ENCODE results near the gene TEKTIP1. TPM values are rescaled to one million over a fixed set of nuclear protein-coding genes. Genes with fewer than 3 reads are reported as not detected.
"Not testable (repeated sequence)": the region's sequence is repeated elsewhere in the genome, so short reads cannot be mapped to it uniquely, and the experiment has no call there.

Gene TEKTIP1
- total RNA-seq, 6 experiments from 2014 or later = 1.1 to 1.6 (median 1.3) TPM; not detected in 3

DNA sequence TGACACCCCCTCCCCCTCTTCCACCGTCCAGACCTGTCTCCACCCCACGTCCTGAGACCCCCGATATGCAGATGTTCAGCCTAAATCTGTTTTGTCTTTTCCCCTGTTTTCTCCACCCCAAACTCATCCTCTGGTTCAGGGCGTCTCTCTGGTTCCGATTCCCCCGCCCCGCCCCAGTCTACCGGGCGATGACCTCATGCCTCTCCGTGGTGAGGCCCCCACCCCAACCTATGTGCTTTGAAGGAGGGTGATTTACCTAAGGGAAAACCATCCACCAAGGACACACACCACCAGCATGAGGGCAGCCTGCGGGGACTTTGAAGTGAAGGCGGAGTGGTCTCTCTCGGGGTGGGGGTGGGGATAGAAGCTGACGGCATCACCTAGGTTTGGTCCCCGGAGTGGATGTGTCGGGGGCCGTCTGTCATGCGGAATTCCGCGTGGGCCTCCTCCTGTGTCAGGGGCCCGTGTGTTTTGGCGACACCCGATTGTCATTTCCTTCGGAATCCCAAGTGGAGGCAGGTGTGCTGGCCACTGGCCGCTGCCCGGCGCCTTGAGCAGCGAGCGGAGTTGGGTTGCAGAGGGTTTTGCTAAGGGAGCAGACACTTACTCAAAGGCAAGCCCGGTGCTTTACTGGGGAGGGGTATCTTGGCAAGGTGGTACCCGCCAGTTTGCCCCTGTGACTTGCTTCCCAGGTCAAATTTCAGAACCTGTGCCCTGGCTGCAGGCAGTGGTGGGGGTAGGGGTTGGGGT lies 31.4 kb upstream of the TEKTIP1 start:
- no peaks in the 10 kb centered on the region for H3K27me3 ChIP-seq
- peak; percentile 46 to 64 (median 58) for ATAC-seq
- TF ChIP-seq, protein P1, sequence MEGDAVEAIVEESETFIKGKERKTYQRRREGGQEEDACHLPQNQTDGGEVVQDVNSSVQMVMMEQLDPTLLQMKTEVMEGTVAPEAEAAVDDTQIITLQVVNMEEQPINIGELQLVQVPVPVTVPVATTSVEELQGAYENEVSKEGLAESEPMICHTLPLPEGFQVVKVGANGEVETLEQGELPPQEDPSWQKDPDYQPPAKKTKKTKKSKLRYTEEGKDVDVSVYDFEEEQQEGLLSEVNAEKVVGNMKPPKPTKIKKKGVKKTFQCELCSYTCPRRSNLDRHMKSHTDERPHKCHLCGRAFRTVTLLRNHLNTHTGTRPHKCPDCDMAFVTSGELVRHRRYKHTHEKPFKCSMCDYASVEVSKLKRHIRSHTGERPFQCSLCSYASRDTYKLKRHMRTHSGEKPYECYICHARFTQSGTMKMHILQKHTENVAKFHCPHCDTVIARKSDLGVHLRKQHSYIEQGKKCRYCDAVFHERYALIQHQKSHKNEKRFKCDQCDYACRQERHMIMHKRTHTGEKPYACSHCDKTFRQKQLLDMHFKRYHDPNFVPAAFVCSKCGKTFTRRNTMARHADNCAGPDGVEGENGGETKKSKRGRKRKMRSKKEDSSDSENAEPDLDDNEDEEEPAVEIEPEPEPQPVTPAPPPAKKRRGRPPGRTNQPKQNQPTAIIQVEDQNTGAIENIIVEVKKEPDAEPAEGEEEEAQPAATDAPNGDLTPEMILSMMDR (IDR thresholded peaks at IDR 0.05) = no peak
- TF ChIP-seq POLR2A (IDR thresholded peaks at IDR 0.05) = no peak
- peak overlapping the region; percentile 86 to 92 (median 87) for H3K27ac ChIP-seq
- H3K4me1 ChIP-seq = peaks cover 0 to 35% (median 13%) of the 10 kb centered on the region in 4 donors
- peaks cover 0 to 3% (median 0%) of the 10 kb centered on the region in 4 donors for H3K36me3 ChIP-seq
- 16% methylated on average over 21 of the region's 31 CpGs for WGBS (ENCODE audit: insufficient coverage, low coverage, low lambda C conversion rate, missing lambda C conversion rate)
- H3K9me3 ChIP-seq = no peaks in the 10 kb centered on the region
- intact Hi-C loops (cut with DNase I) = no loop called here
- peak overlapping the region; percentile 63 to 99 (median 89) for H3K4me3 ChIP-seq
- DNase-seq = peak in 1 of 3 donors; percentile 81

DNA sequence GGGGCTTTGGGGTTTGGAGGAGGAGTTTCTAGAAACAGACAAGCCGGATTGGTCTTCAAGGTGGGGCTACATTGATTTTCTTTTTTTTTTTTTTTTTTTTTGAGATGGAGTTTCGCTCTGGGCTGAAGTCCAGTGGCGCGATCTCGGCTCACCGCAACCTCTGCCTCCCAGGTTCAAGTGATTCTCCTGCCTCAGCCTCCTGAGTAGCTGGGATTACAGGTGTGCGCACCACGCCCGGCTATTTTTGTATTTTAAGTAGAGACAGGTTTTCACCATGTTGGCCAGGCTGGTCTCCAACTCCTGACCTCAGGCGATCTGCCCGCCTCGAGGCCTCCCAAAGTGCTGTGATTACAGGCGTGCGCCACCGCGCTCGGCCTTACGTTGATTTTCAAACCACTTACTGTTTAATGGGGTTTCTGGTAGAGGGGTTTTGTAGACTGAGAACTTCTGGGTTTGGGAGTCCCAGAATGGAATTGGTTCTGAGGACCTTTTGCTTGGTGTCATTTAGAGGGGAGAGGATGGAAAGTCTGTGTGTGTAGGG lies 30.8 kb upstream of the TEKTIP1 start:
- 50% methylated on average over 18 of the region's 18 CpGs for WGBS (ENCODE audit: insufficient coverage, low coverage, low lambda C conversion rate, missing lambda C conversion rate)

DNA sequence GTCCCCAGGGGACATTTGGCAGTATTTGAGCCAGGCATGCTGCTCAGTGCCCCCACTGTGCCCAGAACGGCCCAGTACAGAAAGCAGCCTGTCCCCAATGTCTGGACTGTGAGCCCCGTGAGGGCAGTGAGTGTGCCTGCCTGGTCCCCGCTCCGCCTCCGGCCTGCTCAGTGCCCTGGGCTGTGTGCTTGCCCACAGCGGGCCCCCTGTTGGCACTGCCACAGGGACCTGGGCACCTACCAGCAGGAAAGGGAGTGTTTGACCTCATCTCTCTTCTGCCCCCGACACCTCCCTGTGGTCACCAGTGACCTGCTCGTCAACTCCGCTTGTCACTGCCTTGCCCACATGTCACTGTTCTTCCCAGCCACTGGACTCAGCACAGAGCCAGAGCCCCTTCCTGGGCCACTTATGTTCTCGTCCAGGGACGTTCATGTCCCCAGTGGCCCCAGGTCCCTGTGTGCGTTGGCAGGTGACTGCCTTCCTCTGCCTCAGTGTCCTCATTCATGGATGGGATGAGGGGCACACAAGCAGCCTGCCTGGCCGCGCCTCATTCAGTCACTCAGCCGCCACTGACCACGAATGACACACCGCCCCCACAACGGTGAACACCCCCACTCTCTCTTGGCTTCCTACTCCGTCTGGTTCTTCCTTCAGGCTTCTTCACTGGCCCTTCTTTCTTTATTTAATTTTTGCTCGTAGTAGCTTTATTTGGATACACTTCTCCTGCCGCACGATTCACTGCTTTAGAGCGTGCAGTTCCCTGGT lies 30.0 kb upstream of the TEKTIP1 start:
- H3K27ac ChIP-seq = peak overlapping the region in 2 of 3 donors; percentile 66 to 76

More for the DNA sequence above, 30.8 kb upstream of the TEKTIP1 start:
- ATAC-seq; intact Hi-C loops (cut with DNase I); H3K27me3 ChIP-seq; H3K9me3 ChIP-seq; DNase-seq; H3K36me3 ChIP-seq: not testable (repeated sequence)
- peak overlapping the region in 2 of 3 donors; percentile 63 to 99 for H3K4me3 ChIP-seq
- peak overlapping the region in 2 of 3 donors; percentile 66 to 76 for H3K27ac ChIP-seq
- peaks cover 0 to 41% (median 17%) of the 10 kb centered on the region in 4 donors for H3K4me1 ChIP-seq

DNA sequence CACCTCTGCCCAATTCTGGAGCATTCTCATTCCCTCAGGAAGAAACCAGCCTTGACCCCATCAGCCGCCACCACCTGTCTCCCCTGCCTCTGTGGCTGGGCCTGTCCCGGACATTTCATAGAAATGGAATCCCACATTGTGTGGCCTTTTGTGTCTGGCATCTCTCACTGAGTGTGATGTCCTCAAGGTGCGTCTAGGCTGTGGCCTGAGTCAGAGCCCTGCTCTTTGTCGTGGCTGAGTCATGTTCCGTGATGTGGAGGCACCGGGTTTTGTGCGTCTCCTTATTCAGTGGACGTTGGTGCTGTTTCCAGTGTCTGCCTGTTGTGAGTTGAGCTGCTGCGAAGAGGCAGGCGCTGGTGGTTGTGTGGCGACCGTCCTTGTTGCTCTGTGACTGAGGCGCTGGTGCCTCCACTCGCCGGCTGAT lies 29.4 kb upstream of the TEKTIP1 start:
- no peaks in the 10 kb centered on the region for H3K27me3 ChIP-seq
- peaks cover 0 to 3% (median 0%) of the 10 kb centered on the region in 4 donors for H3K36me3 ChIP-seq
- H3K27ac ChIP-seq = no peak overlapping the region
- intact Hi-C loops (cut with DNase I) = no loop called here
- DNase-seq (peak in 1 of 3 donors; percentile 43), ATAC-seq (no peak)
- WGBS (ENCODE audit: insufficient coverage, low coverage, low lambda C conversion rate, missing lambda C conversion rate) = 82% methylated on average over 10 of the region's 15 CpGs
- H3K4me3 ChIP-seq = no peak overlapping the region
- H3K4me1 ChIP-seq = peaks cover 0 to 43% (median 17%) of the 10 kb centered on the region in 4 donors
- H3K9me3 ChIP-seq = no peaks in the 10 kb centered on the region
- TF ChIP-seq, protein P1 (IDR thresholded peaks at IDR 0.05) = no peak
- no peak for TF ChIP-seq POLR2A (IDR thresholded peaks at IDR 0.05)

More for the DNA sequence above, 30.0 kb upstream of the TEKTIP1 start:
- ATAC-seq = peak; percentile 0 to 11 (median 2)
- Histone ChIP-seq H3K4me1 (peaks cover 0 to 43% (median 17%) of the 10 kb centered on the region in 4 donors), H3K27me3 (no peaks in the 10 kb centered on the region), H3K9me3 (no peaks in the 10 kb centered on the region), H3K4me3 (no peak overlapping the region), H3K36me3 (peaks cover 0 to 3% (median 0%) of the 10 kb centered on the region in 4 donors)
- TF ChIP-seq POLR2A (IDR thresholded peaks at IDR 0.05) = no peak
- TF ChIP-seq, protein P1 (IDR thresholded peaks at IDR 0.05) = no peak
- DNase-seq = peak in 1 of 3 donors; percentile 72
- intact Hi-C loops (cut with DNase I) = no loop called here
- WGBS (ENCODE audit: insufficient coverage, low coverage, low lambda C conversion rate, missing lambda C conversion rate) = 67% methylated on average over 16 of the region's 23 CpGs
